Body of pancreas (tissue), 4 donors: ENCODE results near the gene LAMC2.

Experiments
- POLR2A ChIP-seq, 3 donors: fragments of 450-650 bp; IDR thresholded peaks; one replicate each; pipeline ENCODE4 v1.6.1; 2016; ENCODE audit warnings: antibody characterized with exemption in 3 of 3, mild to moderate bottlenecking in 2 of 3
- TF ChIP-seq, protein P1 (sequence below), 7 experiments: fragments of 450-650 bp in 4 of 7; fragments of 200-600 bp in 3 of 7; sonication (generic) in 3 of 7; IDR thresholded peaks; one replicate each; pipeline ENCODE4 v1.5.1; 2016 to 2019; ENCODE audit warnings: antibody characterized with exemption in 7 of 7

DNA sequence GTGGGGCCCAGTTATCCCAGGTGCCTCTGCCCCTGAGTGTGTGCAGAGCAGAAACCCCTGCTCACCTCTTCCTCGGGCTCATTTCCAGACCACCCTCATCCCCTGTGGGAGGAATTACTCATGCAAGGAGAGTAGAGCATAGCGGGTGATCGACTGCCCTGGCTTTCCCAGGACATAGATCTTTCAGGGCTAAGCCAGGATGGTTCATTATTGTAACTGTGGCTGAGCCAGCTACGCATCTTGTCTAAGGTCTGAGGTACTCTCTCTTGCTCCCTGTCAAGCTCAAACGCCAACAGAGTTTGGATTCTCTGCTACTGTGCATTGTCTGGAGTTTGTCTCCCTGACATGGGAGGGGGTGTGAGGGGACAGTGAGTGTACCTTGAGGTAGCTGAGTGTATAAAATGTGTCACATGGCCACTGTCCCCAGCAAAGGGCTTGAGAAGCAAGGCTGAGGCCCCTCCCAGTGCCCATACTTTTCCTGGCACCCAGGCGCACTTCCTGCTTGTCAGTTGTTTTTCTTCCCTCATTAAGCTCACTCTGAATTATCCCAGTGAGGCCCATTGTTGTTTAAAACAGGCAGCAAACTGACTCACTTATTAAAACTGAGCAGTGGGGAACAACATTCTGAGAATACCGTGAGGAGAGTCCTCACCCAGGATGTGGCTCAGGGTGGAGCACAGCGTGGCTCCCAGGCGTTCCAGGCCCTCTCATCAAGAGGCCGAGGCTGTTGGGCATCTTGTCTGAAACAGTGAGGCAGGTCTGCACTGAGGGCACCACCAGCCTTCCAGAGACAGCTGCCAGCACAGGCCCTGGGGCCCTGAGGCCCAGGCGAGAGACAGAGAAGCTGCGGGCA lies 92.9 kb downstream of the LAMC2 start:
- TF ChIP-seq POLR2A (IDR thresholded peaks at IDR 0.05), result no peak
- TF ChIP-seq, protein P1, sequence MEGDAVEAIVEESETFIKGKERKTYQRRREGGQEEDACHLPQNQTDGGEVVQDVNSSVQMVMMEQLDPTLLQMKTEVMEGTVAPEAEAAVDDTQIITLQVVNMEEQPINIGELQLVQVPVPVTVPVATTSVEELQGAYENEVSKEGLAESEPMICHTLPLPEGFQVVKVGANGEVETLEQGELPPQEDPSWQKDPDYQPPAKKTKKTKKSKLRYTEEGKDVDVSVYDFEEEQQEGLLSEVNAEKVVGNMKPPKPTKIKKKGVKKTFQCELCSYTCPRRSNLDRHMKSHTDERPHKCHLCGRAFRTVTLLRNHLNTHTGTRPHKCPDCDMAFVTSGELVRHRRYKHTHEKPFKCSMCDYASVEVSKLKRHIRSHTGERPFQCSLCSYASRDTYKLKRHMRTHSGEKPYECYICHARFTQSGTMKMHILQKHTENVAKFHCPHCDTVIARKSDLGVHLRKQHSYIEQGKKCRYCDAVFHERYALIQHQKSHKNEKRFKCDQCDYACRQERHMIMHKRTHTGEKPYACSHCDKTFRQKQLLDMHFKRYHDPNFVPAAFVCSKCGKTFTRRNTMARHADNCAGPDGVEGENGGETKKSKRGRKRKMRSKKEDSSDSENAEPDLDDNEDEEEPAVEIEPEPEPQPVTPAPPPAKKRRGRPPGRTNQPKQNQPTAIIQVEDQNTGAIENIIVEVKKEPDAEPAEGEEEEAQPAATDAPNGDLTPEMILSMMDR (IDR thresholded peaks at IDR 0.05), result no peak
